Upper lobe of left lung (tissue), 4 donors: ENCODE measurements around the gene GPR153.

Source experiments
- CTCF ChIP-seq, 6 experiments: fragments of 450-650 bp in 4 of 6; fragments of 200-600 bp in 2 of 6; sonication (generic) in 2 of 6; IDR thresholded peaks; one replicate each; pipeline ENCODE4 v1.5.1; 2016 to 2019; ENCODE audit warnings: antibody characterized with exemption in 6 of 6
- EP300 ChIP-seq, 4 donors: sonication (generic); formaldehyde crosslinking; IDR thresholded peaks; one replicate each; pipeline ENCODE4 v1.5.1; 2017; ENCODE audit warnings: antibody characterized with exemption in 4 of 4, control low read depth in 2 of 4
- POLR2A ChIP-seq, 4 donors: fragments of 450-650 bp; IDR thresholded peaks; one replicate each; pipeline ENCODE4 v1.5.1; 2016 to 2017; ENCODE audit warnings: antibody characterized with exemption in 4 of 4, mild to moderate bottlenecking in 2 of 4
- POLR2AphosphoS5 ChIP-seq, 2 donors: sonication (generic); formaldehyde crosslinking; IDR thresholded peaks; one replicate each; pipeline ENCODE4 v1.5.1; 2017; ENCODE audit warnings: antibody characterized with exemption in 2 of 2

- TF ChIP-seq EP300 (IDR thresholded peaks at IDR 0.05) (no peak), CTCF (IDR thresholded peaks at IDR 0.05) (no peak), POLR2A (IDR thresholded peaks at IDR 0.05) (no peak), POLR2AphosphoS5 (IDR thresholded peaks at IDR 0.05) (no peak)
Observed at GRCh38 chr1:6212193-6212959, 48.5 kb downstream of the GPR153 start.
